Epithelial cell of proximal tubule (primary cell): Measurements from ENCODE around the gene FAM229B. TPM values are rescaled to one million over a fixed set of nuclear protein-coding genes. Genes with fewer than 3 reads are reported as not detected.

Experiments used
- DNase-seq: peaks from one replicate; pipeline ENCODE4 v3.0.0-alpha.2; 2011; ENCODE audit warnings: low read depth
- H3K4me3 ChIP-seq: 2 replicates; pipeline ENCODE4 v1.5.1; 2011; ENCODE audit warnings: low read depth, mild to moderate bottlenecking, low read length
- total RNA-seq: library from RNA; depleted of rRNA; stranded (reverse); fragments of >200 nt; gene quantifications from 2 replicates; pipeline ENCODE4 v1.2.3, GENCODE V29; 2015
- TF ChIP-seq, protein P1 (sequence below): conservative IDR thresholded peaks from 2 replicates; pipeline ENCODE4 v1.5.1; 2012; ENCODE audit warnings: low read depth, mild to moderate bottlenecking, low read length

FAM229B gene
- total RNA-seq, 1 donor from 2014 or later = 11.6 TPM

DNA sequence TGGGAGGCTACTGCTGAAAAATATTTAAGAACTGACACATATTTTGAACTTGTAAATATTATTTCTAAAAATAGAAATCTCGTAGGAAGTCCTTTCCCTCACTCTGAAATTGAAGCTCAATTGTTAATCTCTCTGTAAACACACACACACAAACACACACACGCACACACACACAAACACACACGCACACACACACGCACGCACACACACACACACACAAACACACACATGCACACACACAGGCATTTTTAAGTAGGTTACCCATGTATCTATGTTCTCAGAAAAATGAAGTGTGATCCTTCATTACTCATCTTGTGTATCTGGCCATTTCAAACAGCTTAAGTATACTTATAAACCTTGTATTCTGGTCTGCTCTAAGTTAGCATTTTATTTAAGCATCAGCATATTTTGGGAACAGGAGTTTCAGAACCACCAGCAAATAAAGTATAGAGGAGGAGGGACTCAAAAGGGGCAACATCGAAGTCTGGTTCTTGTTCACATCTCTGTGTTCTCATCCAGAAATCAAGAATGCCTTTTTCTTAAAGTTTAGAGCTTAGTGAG is 21.9 kb upstream of the FAM229B start:
- no peak overlapping the region for H3K4me3 ChIP-seq
- DNase-seq = no peak
- TF ChIP-seq, protein P1, sequence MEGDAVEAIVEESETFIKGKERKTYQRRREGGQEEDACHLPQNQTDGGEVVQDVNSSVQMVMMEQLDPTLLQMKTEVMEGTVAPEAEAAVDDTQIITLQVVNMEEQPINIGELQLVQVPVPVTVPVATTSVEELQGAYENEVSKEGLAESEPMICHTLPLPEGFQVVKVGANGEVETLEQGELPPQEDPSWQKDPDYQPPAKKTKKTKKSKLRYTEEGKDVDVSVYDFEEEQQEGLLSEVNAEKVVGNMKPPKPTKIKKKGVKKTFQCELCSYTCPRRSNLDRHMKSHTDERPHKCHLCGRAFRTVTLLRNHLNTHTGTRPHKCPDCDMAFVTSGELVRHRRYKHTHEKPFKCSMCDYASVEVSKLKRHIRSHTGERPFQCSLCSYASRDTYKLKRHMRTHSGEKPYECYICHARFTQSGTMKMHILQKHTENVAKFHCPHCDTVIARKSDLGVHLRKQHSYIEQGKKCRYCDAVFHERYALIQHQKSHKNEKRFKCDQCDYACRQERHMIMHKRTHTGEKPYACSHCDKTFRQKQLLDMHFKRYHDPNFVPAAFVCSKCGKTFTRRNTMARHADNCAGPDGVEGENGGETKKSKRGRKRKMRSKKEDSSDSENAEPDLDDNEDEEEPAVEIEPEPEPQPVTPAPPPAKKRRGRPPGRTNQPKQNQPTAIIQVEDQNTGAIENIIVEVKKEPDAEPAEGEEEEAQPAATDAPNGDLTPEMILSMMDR = no peak

DNA sequence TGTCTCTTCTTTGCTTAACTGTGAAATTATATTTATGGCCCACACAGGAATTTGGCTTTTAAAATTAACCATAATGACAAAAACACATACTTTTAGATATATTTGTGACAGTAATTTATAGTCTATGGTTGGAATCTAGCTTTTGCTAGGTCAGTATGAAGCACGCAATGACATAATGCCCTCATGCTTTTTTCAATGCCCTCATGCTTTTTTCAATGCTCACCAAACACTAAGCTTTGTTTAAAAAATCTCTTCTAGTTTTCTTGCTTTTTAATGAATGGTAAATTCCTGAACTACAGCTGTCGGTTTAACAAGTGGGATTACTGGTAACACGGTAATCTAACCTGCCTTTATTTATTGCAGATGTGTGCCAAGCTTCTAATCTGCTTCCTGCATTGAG is 20.8 kb upstream of the FAM229B start:
- TF ChIP-seq, protein P1 = no peak
- no peak for DNase-seq
- H3K4me3 ChIP-seq = no peak overlapping the region

DNA sequence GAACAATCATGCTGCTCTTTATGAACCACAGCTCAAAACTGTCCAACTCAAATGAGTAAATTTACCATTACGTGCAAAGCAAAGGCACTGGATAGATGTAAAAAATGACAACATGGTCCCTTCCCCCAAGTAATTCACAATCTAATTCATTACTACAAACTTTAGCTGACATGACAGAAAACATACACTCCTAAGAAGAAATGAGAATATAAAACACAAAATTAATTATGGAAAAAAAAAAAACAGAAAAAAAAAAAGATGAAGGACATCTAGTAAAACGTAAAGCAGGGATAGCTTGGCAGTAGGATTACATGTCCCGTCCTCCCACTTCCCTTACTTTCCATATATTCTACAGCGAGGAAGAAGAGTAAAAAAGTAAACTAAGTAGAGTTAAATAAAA is 5.8 kb upstream of the FAM229B start:
- DNase-seq = no peak
- H3K4me3 ChIP-seq = no peak overlapping the region
- TF ChIP-seq, protein P1 = no peak

DNA sequence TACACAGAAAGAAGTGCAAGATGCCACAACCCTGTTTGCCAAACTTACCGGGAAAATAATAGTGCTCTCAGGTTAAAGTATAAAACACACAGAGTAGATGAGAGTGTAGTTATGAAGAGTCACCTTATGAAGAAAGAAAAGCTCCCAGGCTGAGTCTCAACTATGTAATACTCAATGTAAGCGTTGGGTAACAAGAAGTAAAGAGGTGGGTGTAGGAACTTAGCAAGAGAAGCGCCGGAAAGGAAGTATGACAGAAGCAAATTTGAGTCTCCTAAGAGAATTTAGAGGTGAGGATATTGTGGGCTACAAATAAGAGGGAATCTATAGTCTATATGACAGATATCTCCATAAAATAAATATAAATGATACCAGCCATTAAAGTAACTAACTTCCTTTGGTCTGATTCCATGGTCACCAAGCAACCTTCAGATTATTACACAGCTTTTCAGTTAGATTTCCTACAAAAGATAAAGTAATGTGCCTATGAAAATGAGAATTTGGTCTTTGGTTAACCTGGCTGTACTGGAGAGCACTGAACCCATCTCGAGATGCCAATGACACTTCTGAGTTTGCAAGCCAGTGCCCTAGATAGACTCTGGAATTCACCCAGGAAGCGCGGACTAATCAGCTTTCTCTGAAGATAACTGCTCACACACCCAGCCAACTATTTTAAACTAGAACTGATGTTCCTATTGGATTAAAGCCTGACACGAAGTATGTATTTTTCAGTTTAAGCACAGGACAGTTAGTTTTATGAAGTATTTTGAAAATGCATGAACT is 1.9 kb upstream of the FAM229B start:
- DNase-seq = no peak
- TF ChIP-seq, protein P1 = no peak
- no peak overlapping the region for H3K4me3 ChIP-seq

DNA sequence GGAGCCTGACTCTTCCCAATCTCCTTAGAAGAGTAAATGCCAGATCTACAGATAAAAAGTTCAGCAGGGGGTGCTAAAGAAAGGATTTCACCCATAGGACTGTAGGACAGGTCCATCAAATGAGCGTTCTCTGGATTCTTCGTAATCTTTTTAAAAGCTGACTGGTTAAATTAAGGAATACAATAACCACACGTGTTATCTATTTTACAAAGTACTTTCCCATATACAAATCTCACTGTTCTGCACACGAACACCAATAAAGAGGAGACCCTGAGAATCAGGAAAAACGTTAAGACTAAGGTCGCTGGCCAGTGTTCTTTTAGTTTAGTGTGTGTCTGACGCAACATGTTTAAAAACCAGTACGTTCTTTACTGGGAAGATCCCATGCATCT is 651 bp upstream of the FAM229B start:
- peak overlapping the region; percentile 73 for H3K4me3 ChIP-seq
- peak; percentile 32 for DNase-seq
- TF ChIP-seq, protein P1 = peak; percentile 48

DNA sequence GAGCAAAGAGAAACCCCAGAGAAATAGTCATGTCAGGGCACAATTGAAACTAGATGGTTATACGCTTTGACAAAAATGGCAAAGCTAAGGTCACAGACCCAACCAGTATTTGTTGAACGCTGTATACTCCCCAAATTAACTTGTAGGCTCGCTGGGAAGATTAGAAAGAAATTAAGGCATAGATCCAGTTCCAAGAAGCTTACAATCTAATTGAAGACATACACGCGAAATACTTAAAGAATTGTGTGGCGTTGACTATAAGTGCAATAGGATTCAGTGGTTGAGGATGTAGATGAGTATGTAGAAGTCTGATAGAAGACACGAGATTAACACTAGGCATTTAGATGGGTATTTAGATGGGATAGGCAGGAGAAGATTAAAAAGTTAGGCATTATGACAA is 525 bp downstream of the FAM229B start:
- no peak for DNase-seq
- peak overlapping the region; percentile 73 for H3K4me3 ChIP-seq
- TF ChIP-seq, protein P1 = no peak

DNA sequence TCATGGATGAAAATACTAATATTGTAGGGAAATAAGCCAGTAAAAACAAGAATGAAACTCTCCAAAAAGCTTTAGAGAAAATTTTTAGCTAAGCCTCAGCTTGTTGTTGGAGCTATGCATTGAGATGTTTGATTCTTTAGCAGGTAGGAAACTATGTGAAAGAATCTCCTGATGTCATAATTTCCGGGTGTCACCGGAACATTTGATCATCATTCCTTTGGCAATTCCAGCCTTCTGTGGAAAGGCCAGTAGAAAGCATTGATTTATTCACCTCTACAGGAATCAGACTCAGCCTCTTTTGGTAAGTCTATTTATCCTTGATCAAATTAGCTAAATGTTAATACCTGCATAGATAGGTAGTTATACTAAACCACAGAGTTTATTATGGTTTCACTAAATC is 9.5 kb downstream of the FAM229B start:
- TF ChIP-seq, protein P1 = no peak
- no peak overlapping the region for H3K4me3 ChIP-seq
- no peak for DNase-seq
